GM18508 (cell line): ENCODE results near the gene SHROOM3.

Experiments
- ATAC-seq: cut with Tn5 transposase; IDR thresholded peaks from one replicate; pipeline ENCODE4 v1.9.1; 2021; ENCODE audit warnings: moderate number of reproducible peaks; ENCODE audit not compliant: insufficient read depth, unreplicated experiment

Gene SHROOM3

GRCh38 chr4:76489686-76490161 is 54.7 kb downstream of the SHROOM3 start:
- ATAC-seq, result no peak

- no peak for ATAC-seq
These were observed 57.0 kb downstream of the SHROOM3 start for GRCh38 chr4:76492055-76492454.

- no peak for ATAC-seq
These were observed 59.2 kb downstream of the SHROOM3 start for GRCh38 chr4:76494243-76494642.

GRCh38 chr4:76494871-76495590 is 60.0 kb downstream of the SHROOM3 start:
- ATAC-seq, result no peak

GRCh38 chr4:76498550-76498949 is 63.5 kb downstream of the SHROOM3 start:
- no peak for ATAC-seq

GRCh38 chr4:76499461-76499860 is 64.4 kb downstream of the SHROOM3 start:
- ATAC-seq, result no peak

GRCh38 chr4:76502886-76503285 is 67.9 kb downstream of the SHROOM3 start:
- ATAC-seq, result no peak

GRCh38 chr4:76504613-76505465 is 69.8 kb downstream of the SHROOM3 start:
- ATAC-seq, result no peak

- ATAC-seq, result no peak
These were observed 76.9 kb downstream of the SHROOM3 start for GRCh38 chr4:76511947-76512346.

- ATAC-seq, result no peak
These were observed 78.5 kb downstream of the SHROOM3 start for GRCh38 chr4:76513482-76513881.

- no peak for ATAC-seq
These were observed 79.1 kb downstream of the SHROOM3 start for GRCh38 chr4:76514087-76514486.

GRCh38 chr4:76515975-76516843 is 81.2 kb downstream of the SHROOM3 start:
- ATAC-seq, result peak; percentile 78

- no peak for ATAC-seq
These were observed 83.2 kb downstream of the SHROOM3 start for GRCh38 chr4:76518241-76518640.

- no peak for ATAC-seq
These were observed 88.6 kb downstream of the SHROOM3 start for GRCh38 chr4:76523593-76523992.

GRCh38 chr4:76525751-76526150 is 90.7 kb downstream of the SHROOM3 start:
- ATAC-seq, result no peak

GRCh38 chr4:76526585-76526990 is 91.6 kb downstream of the SHROOM3 start:
- ATAC-seq, result no peak

- ATAC-seq, result no peak
These were observed 92.6 kb downstream of the SHROOM3 start for GRCh38 chr4:76527666-76528065.

- no peak for ATAC-seq
These were observed 96.6 kb downstream of the SHROOM3 start for GRCh38 chr4:76531597-76531996.

- no peak for ATAC-seq
These were observed 97.8 kb downstream of the SHROOM3 start for GRCh38 chr4:76532805-76533204.

GRCh38 chr4:76533314-76533713 is 98.3 kb downstream of the SHROOM3 start:
- no peak for ATAC-seq
